Hematopoietic multipotent progenitor cell treated with erythropoietin and hydrocortisone succinate and interleukin-3 and kit ligand, for 6 days (in vitro differentiated cells): Measurements from ENCODE around the gene SEC14L1.
A peak's percentile ranks its signal among the peaks of the same experiment; 100 is the strongest.

Experiments used
- DNase-seq: peaks from one replicate; pipeline ENCODE4 v3.0.0-alpha.2; 2015

Gene SEC14L1

DNA sequence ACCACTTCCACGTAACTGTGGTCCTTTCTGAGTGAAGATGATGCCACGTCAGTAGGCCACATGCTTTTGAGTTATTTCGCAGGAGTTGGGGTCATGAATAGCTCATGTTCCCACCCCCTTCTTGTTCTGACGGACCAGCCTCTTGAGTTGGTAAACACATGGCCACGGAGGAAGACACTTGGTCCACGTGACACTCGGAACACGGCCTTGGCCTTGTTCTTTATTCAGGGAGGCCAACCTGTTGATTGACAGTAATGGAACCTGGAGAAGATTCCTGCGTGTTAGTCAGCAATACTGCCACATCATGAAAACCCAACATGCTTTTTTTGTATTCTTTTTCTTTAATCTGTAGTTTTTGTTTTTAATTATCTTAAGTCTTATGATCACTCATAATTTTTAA, 56.3 kb downstream of the SEC14L1 start:
- DNase-seq, result no peak

DNA sequence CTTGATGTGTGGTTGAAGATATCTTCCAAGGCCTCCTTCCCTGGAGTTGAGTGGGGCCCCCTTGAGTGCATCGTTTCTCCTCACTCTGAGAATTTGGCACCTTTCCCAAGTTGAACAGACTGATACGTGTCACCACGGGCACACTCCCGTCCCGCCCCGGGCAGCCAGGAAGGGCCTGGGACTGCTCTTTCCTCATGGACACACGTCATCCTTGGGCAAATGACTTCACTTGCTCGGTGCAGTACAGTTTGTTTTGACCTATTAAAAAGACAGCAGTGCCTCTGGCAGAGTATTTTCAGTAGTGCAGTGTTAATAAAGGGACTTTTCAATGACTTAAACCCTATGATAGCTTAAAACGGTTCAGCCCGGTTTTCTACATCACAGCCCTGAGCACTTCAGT, 59.9 kb downstream of the SEC14L1 start:
- no peak for DNase-seq

DNA sequence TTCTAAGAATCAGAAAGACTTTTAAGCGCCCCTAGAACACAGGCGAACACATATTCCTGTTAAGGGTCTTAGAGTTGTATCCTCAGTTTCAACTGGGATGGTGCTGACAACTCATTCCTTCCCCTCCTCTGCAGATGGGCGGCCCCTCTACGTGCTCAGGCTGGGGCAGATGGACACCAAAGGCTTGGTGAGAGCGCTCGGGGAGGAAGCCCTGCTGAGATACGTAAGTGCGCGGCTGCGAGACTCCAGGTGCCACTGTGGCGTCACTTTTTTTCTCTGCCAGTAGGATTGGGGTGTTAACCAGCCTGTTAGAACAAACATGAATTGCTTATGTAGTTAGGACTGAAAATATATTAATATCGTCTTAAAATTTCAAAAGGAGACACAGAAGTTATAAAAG, 62.7 kb downstream of the SEC14L1 start:
- DNase-seq, result no peak

DNA sequence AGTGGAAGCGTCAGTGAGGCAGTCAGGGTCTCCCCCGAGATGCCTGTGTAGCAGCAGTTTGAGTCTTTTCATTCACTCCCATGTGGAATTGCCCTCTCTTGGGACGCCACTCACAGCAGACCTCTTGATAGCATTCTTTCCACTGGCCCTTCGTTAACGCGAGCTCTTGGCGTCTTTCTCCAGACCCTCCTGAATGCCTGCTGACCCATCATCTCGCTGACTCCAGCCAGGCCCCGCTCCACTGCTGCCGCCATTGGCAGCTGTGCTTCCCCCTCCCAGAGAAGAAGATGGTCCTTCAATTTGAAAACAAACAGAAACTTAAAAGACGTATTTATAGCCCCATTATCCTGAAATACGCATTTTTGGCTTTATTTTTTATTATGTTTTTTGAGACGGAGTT, 63.1 kb downstream of the SEC14L1 start:
- DNase-seq, result no peak

DNA sequence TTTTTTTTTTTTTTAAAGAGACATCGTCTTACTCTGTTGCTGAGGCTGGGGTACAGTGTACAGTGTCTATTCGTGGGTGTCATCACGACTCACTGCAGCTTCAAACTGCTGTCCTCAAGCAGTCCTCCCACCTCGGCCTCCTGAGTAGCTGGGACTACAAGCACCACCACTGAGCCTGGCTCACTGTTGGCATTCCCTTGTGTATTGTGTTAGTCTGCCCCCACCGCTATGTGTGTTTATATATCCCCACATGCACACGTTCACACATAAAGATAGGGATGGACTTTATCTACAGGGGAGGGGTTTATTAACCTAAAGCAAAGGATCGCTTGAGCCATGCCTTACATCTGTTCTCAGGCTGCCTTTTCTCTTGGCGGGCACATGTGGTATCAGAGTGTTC, 63.8 kb downstream of the SEC14L1 start:
- DNase-seq, result peak; percentile 58

DNA sequence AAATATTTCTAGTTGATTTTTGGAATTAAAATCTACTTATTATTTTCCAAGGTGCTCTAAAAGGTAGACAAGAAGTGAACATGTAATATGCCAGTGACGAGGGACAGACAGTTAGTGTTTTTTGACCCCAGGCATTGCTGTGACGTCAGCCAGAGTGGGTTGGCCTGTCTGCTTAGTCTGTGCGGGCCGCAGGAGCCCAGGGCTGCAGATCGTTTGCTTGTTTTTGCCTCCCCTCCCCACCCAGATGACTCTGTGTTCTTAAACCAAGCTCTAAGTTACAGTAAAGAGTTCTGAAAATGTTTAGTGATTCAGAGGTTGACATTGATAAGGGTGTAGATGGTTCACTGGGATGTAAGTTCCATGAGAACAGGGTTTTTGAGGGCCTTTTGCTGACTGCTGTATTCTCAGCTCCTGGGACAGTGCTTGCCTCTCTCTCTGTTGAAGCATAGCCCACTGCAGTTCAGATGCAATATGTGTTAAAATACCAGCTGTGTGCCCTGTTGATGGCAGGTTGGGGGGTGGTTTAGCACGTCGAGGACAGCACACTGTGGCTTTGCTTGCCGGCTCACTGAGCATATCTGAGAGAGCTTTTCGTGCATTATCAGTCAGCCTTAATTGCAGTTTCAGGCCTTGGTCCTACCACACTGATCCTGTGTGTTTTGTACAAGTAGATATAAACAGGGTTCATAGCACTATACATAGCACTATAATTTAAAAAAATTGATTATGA, 64.8 kb downstream of the SEC14L1 start:
- no peak for DNase-seq

DNA sequence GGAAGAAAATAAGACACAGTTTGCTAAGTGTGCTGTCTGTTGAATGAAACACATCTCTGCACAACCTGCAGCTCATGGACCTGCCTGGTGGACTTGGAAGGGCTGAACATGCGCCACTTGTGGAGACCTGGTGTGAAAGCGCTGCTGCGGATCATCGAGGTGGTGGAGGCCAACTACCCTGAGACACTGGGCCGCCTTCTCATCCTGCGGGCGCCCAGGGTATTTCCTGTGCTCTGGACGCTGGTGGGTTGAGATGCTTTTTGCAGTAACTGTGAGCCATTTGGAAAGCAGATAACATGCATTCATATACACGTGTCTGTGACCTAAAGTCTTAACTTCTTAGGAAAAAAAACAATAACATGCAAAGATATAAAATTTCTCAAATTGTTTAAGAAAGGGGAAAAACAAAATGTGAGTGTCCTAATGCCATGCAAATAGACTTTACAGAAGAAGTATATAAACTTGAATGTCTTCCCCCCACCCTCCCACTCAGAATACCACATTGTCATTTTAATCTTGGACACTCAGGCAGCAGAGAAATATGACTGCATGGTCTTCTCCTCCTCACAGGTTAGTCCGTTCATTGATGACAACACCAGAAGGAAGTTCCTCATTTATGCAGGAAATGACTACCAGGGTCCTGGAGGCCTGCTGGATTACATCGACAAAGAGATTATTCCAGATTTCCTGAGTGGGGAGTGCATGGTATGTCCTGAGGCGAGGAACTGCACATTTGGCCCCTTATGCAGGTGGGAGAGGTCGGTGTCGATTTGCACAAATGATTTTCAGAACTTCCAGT, 65.6 kb downstream of the SEC14L1 start:
- peak; percentile 35 for DNase-seq

DNA sequence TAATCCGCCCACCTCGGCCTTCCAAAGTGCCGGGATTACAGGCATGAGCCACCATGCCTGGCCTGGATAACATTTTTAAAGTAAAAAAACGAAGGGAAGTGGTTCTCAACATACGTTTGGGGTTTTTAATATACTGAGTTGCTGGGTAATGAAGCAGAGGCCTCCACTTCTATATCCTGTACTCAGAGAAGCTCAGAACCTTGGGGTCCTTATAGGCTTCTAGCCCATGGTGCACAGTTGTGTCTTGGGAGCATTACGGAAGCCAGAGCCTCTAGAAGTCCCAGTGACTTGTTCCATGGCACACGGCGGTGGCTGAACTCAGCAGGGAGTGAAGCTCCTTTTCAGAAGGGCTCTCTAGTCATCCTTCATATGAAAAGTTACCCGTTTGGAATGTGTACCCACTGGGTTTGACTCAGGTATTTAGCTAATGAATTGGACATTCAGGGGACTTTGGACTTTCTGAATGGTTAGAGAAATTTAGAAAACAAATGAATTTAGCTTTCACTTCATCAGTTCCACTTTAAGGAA, 67.0 kb downstream of the SEC14L1 start:
- no peak for DNase-seq

DNA sequence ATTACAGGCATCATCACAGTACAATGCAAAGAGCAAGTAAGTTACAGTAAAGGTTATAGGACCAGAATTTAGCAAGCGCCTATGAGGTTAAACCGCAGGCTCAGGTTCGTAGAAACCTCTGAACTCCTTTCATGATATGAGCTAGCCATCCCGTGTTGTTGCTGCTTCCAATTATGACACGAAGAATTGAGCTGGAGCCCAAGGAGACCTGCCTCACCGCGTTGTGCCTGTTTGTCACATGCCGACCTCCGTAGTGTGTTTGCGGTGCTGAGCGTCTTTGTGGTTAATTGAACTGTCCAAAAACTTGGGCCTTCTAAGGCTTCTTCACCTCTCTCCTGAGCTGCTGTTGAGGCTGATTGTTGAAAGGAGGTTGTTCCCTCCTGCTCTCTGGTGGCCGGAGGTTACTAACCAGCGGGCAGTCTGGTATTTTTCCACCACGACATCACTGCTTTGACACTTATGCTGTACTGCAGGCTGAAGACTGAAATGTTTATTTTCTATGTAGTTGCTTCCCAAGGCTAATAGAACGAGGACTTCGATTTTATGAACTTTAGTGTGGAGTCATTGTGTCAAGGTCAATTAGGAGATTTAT, 67.5 kb downstream of the SEC14L1 start:
- DNase-seq, result no peak

DNA sequence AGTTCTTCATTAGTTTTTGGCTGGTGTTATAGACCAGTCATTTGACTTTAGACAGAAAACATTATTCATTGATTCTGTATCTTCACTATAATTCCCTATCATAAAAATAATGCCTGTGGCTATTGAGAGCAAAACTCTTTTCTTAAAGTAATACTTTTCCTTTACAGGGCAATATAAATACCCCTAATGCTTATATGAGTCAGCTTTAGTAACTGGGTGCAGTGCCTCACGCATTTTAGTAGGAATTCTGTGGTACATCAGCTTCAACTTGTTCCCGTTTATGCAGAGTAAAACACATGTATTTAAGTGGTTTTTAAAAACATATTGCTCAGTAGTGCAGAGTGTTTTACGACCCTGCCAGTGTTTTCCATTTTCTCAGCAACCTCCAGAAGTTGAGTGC, 68.1 kb downstream of the SEC14L1 start:
- DNase-seq, result no peak

DNA sequence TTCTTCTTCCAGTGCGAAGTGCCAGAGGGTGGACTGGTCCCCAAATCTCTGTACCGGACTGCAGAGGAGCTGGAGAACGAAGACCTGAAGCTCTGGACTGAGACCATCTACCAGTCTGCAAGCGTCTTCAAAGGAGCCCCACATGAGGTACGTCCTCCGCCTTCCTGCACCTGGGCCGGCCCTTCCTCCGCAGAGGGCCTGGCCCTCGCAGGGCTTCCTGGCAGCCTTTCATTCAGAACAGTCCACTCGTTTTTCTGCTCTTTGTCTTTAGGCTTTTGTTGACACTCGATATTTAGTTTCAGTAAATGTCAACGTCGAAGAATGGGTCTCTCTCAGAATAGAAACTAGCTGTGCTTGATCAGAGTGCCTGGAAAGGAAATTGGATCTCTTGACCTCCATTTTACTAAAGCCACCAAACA, 68.6 kb downstream of the SEC14L1 start:
- DNase-seq, result no peak

DNA sequence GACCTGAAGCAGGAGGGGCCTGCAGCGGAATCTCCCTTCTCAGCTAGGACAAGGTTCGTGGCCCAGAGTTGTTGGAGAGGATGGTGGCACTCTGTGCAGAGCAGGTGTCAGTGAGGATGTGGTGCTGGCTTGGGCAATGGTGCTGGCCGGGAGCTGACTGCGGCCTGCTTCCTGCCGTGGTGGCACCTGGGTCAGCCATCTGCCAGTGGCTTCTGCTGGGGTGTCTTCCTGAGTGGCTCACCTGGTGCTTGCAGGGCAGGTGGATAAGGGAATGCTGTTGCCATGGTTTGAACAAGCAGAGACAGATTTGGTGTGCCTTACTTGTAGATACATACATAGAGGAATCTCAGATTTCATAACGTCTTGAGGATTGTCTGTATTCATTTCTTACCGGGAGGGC, 69.6 kb downstream of the SEC14L1 start:
- DNase-seq, result no peak

DNA sequence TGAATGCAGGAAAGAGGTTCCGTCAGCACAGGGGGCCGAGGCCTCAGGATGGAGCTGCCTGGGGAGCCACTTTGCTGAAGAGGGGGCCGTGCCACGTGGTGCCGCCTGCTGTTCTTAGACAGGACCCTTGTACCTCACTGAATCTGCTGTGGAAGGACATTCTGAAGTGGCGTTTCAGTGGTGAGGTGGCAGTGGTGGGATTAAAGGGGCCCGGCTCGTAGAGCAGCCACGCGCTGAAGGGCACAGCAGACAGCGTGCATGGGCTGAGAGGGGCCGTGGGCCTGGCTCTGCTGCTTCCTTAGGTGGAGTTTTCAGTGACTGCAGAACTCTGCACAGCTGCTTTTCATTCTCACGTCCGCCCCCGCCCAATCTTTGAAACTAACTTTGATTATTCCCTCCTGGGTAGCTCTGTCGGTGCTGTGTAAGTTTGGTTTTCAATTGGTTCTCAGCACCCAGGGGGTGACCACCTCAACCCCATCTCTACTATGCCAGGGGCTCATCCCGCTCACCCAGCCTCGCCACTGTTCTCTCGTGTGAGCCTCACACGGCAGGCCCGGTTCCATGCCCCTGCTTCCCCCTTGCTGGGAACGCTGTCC, 70.3 kb downstream of the SEC14L1 start:
- DNase-seq, result no peak

DNA sequence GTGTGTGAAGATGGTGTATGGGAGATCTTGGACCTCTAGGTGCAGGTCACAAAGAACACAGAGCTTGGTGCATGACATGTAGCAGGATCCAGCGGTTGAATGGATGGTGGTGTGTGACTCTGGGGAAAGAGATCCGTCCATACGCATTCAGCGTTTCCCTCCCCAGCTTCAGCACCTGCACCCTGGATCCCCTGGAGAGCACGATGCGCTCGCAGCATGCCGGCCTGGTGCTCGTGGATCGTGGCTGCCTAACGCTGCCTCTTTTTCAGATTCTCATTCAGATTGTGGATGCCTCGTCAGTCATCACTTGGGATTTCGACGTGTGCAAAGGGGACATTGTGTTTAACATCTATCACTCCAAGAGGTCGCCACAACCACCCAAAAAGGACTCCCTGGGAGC, 70.9 kb downstream of the SEC14L1 start:
- no peak for DNase-seq

DNA sequence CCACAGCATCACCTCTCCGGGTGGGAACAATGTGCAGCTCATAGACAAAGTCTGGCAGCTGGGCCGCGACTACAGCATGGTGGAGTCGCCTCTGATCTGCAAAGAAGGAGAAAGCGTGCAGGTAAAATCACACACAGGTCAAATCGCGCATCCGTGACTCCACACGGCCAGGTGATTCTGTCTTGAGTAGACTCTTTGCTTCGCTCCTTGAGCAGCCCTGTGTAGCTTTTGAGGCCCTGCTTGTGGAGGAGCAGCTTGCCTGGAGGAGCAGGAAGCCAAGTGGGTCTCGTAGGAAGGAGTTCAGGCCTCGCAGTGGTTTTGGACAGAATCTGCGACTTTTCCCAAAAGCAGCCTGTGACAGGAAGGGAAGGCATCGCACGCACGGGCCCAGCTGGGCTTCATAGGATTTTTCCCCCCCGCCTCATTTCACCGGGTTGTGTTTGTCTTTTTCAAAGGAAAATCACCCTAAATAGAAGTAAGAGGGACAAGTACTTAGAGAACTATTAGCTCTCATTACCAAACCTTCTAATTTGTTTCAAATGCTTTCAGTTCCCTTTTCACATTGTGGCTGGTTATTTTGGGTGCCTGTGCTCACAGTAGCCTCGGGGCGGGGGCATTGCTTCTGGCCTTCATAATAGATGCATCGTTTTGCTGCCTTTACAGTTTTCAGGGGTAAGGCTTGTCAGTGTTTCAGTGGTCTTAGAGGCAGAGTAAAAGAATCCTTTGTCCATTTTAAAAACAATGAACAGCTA, 71.5 kb downstream of the SEC14L1 start:
- DNase-seq, result no peak

DNA sequence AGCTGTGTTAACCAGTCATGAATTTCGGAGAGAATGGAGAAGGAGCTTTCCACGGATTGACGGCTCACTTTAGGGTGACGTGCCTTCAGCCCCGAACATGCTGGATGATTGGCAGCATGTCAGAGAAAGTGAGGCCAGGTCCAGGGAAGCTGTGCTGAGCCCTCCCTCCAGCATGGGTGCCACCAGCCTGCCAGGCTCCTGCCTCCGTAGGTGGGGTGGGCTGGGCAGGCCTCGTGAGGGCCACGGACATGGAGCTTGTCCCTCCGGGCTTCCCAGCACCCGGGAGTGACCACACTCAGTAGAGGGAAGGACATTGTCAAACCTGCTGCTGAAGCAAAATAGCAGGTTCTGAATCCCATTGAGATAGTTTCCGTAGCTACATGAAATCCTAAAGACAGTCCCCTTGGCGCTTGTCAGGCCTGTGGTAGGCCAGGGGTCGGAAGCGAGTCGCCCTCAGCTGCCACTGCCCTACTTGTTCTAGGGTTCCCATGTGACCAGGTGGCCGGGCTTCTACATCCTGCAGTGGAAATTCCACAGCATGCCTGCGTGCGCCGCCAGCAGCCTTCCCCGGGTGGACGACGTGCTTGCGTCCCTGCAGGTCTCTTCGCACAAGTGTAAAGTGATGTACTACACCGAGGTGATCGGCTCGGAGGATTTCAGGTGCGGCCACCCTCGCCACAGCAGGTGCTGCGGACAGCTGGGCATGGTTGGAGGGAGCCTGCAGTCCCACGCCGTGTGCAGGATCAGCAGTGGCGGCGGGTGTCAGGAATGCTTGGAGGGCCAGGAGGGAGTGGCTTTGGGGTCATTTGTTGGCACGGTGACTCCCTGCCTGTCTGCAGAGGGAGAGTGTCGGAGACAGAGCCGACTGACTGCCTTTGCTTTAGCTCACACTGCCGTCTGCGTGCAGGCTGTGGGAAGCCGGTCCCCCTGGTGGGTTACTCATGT, 72.3 kb downstream of the SEC14L1 start:
- no peak for DNase-seq

DNA sequence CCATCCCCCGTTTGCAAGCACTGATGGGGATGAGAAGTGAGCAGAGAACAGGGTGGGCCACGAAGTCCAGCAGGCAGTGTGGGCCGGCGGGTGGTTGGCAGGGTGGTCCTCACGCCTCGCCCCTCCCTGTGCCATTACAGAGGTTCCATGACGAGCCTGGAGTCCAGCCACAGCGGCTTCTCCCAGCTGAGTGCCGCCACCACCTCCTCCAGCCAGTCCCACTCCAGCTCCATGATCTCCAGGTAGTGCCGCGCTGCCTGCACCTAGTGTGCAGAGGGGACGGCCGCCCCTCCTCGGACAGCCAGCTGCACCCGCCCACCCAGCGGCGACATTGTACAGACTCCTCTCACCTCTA, 73.0 kb downstream of the SEC14L1 start:
- no peak for DNase-seq

DNA sequence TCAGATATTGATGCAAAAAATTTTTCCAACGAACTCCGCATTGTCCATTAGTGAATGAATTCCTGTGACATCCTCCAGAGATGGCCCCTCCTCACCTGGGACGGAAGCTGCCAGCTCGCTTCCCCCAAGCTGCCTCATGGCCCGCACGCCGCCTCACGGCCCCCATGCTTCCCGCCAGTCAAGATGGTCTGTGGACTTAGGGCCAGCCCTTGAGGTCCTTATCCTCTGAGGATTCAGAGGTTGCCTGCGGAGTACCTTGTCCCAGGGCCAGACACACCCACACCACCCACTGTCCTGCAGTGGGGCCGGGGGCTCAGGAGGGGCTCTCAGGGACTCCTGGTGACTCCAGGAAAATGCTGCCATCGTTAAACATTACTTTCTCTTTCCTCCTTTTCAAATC, 73.6 kb downstream of the SEC14L1 start:
- DNase-seq, result no peak

DNA sequence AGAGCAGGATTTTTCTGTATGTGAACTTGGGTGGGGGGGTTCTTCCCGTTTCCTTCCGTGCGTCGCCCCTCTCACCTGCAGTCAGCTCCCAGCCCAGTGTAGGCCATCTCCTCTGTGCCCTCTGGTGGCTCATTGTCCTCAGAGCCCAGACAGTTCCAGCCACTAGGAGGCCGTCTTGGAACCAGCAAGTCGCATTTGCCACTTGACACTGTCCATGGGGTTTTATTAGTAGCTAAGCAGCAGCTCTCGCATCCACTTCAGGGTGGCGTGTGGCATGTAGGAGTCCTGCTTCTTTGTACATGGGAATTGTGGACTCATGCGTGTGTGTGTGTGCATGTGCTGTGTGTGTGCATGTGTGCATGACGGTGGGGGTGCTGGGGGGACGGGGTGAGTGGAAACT, 74.0 kb downstream of the SEC14L1 start:
- peak; percentile 80 for DNase-seq

DNA sequence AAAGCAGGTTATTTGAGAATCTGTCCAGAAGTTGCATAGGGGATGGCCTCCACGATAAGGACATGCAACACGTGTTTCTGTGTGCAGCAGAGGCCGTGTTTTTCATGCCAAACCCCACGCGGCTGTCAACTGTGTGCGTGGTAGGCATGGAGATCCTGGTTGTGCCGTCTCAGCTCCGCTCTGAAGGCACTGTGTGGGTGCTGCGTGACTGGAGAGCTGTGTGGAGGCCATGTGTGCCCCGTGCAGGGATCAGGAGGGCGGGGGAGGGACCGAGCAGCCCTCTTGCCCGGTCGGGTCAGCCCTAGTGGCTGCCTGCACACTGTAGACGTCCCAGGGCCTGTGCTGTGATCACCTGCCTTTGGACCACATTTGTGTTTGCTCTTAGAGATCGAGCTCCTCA, 74.5 kb downstream of the SEC14L1 start:
- no peak for DNase-seq

DNA sequence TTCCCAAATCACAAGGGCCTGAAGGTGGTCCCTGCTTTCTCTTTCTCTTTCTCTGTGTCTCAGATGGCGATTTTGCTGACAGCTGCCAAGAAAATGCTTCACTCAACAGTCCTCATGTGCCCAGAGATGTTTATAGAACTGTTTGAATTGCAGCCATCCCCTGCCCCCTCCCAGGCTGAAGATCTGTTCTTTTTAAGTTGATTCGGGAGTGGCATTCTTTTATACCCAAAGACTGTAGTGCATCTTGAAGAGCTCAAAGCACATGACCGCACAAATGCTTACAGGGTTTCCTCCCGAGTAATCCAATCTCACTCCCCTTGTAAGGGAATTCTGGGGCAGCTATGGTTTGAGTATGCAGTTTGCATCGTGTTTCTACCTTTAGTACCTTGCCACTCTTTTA, 75.7 kb downstream of the SEC14L1 start:
- DNase-seq, result no peak

DNA sequence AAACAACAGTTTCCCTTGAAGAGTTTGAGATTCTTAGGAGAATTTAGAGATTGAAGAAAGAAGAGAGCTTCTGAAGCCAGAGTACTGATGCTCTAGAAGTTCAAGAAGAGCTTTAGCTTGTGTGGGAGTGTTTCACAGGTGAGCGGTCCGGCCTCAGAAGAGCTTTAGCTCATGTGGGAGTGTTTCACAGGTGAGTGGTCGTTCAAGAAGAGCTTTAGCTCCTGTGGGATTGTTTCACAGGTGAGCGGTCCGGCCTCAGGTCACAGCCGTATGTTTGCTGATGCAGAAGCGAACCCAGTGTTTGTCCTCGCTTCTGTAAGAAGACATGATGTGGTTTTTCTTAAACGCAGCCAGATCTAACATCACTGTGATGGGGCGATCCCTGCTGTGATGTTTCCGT, 76.4 kb downstream of the SEC14L1 start:
- DNase-seq, result no peak
